WERI-Rb-1 (cell line): ENCODE data around the gene NGEF.

Experiments used
- DNase-seq: peaks from one replicate; pipeline ENCODE4 v3.0.0-alpha.2; 2020
- H3K27ac ChIP-seq: fragments of 250-450 bp; sonication (Bioruptor Pico); 2 replicates; pipeline ENCODE4 v1.5.1; 2020; ENCODE audit warnings: mild to moderate bottlenecking, moderate library complexity
- H3K27me3 ChIP-seq: fragments of 250-450 bp; sonication (Bioruptor Pico); 2 replicates; pipeline ENCODE4 v1.5.1; 2021; ENCODE audit warnings: mild to moderate bottlenecking, low read depth, moderate library complexity; ENCODE audit not compliant: insufficient read depth, severe bottlenecking
- H3K36me3 ChIP-seq: fragments of 250-450 bp; sonication (Bioruptor Pico); 2 replicates; pipeline ENCODE4 v1.5.1; 2020; ENCODE audit warnings: mild to moderate bottlenecking, moderate library complexity
- H3K4me3 ChIP-seq: 2 replicates; pipeline ENCODE4 v1.5.1; 2011; ENCODE audit warnings: low read depth, mild to moderate bottlenecking, control low read depth, low read length
- H3K9me3 ChIP-seq: fragments of 250-450 bp; sonication (Bioruptor Pico); 2 replicates; pipeline ENCODE4 v1.5.1; 2021; ENCODE audit warnings: mild to moderate bottlenecking, moderate library complexity; ENCODE audit not compliant: severe bottlenecking
- TF ChIP-seq, protein P1 (sequence below): IDR thresholded peaks from 2 replicates; pipeline ENCODE4 v1.5.1; 2011; ENCODE audit warnings: low read depth, mild to moderate bottlenecking, control low read depth, inconsistent platforms, low read length

The NGEF gene, protein sequence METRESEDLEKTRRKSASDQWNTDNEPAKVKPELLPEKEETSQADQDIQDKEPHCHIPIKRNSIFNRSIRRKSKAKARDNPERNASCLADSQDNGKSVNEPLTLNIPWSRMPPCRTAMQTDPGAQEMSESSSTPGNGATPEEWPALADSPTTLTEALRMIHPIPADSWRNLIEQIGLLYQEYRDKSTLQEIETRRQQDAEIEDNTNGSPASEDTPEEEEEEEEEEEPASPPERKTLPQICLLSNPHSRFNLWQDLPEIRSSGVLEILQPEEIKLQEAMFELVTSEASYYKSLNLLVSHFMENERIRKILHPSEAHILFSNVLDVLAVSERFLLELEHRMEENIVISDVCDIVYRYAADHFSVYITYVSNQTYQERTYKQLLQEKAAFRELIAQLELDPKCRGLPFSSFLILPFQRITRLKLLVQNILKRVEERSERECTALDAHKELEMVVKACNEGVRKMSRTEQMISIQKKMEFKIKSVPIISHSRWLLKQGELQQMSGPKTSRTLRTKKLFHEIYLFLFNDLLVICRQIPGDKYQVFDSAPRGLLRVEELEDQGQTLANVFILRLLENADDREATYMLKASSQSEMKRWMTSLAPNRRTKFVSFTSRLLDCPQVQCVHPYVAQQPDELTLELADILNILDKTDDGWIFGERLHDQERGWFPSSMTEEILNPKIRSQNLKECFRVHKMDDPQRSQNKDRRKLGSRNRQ

DNA sequence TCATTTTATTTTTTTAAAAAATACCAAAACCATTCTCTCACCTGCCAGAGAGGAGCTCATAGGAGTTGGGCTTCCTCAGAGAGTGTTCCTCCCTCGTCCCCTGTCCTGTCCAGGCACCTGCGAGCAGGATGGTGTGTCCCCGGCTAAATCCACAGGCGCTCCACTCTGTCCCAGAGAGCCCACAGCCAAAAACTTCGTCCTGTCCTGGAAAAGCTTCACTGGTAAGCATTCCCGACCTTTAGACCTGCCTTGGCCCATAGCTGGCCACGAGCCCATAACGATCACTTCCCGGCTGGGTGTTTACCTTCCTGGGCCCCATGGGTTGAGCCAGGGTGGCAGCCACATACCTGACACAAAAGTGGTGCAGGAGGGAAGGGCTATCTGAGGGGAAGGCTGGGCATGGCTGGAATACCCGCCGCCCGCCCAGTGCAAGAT lies at the start of gene NGEF:
Gene NGEF (minus strand): TSS at position 230 of the 435 bp plus-strand sequence. CDS start 38,366 bp downstream, outside the sequence.
- H3K27ac ChIP-seq = no peak within 1 kb of the TSS
- no peaks in the 10 kb centered on the region for H3K9me3 ChIP-seq
- no peaks in the 10 kb centered on the region for H3K36me3 ChIP-seq
- H3K27me3 ChIP-seq = no peaks in the 10 kb centered on the region
- TF ChIP-seq, protein P1, sequence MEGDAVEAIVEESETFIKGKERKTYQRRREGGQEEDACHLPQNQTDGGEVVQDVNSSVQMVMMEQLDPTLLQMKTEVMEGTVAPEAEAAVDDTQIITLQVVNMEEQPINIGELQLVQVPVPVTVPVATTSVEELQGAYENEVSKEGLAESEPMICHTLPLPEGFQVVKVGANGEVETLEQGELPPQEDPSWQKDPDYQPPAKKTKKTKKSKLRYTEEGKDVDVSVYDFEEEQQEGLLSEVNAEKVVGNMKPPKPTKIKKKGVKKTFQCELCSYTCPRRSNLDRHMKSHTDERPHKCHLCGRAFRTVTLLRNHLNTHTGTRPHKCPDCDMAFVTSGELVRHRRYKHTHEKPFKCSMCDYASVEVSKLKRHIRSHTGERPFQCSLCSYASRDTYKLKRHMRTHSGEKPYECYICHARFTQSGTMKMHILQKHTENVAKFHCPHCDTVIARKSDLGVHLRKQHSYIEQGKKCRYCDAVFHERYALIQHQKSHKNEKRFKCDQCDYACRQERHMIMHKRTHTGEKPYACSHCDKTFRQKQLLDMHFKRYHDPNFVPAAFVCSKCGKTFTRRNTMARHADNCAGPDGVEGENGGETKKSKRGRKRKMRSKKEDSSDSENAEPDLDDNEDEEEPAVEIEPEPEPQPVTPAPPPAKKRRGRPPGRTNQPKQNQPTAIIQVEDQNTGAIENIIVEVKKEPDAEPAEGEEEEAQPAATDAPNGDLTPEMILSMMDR = no peak
- no peak for DNase-seq
- H3K4me3 ChIP-seq = no peak within 1 kb of the TSS

DNA sequence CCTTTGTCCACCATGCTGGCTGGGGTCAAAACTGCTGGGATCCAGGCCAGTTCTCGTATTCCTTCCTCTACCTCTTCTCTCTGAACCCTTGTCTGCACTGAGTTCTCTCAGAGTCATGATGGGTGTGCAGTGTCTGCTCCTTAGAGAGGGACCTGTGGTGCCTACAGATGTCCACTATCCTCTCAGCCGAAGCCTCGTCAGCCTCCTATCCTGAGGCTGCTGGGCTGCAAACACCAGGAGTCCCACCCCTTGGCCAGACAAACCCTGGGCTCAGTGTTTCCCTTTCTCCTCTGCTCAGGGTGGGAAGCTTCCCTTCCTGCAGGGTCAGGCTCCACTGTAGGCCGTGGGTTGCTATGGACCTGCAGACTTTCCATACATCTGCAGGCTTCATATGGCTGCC lies 49.4 kb upstream of the NGEF start:
- no peak overlapping the region for H3K4me3 ChIP-seq
- TF ChIP-seq, protein P1 = no peak
- no peaks in the 10 kb centered on the region for H3K36me3 ChIP-seq
- no peaks in the 10 kb centered on the region for H3K27me3 ChIP-seq
- no peak for DNase-seq
- H3K9me3 ChIP-seq = no peaks in the 10 kb centered on the region
- peak overlapping the region; percentile 24; the same call in 1 of the 2 replicates for H3K27ac ChIP-seq

DNA sequence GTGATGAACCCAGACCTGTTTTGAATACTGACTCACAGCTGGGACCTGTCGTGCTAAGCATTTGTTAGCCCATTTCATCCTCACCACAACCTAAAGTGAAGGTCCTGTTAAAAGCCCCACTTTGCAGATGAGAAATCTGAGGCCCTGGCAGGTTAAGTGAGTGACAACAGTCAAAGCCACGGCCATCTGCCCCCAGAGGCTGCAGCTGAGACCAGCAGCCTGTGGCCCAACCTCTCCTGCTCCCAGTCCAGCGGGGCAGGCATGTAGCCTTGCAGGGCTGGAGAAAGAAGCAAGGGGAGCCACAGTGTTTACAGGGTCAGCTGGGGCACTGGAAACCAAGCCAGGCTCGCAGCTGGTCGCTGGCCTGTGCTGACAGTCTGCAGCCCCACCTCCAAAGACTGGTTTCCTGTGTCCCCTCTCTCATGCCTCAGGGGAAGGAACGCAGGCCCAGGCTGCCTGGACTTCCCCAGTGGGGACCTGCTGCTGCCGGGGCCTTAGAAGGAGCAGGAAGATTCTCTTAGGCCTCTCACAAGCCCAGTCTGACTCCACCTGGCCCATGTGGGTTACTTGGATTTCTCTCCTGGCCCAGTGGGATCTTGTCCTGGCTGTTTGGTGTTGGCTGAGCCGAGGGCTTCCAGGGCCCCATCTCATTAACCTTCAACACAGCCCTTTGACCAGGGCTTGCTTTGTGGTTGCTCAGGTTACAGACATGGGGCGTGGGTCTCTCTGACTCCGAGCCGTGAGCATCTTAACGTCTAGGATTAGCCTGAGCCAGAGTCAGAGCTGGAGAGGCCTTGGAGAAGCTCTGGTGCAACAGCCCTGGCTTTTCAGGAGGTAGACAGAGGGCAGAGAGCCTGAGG lies 48.8 kb upstream of the NGEF start:
- H3K9me3 ChIP-seq = no peaks in the 10 kb centered on the region
- TF ChIP-seq, protein P1 = peak; percentile 25; the same call in 1 of the 2 replicates
- no peaks in the 10 kb centered on the region for H3K27me3 ChIP-seq
- peak; percentile 33 for DNase-seq
- H3K36me3 ChIP-seq = no peaks in the 10 kb centered on the region
- peak overlapping the region; percentile 24; the same call in 1 of the 2 replicates for H3K27ac ChIP-seq
- H3K4me3 ChIP-seq = no peak overlapping the region

DNA sequence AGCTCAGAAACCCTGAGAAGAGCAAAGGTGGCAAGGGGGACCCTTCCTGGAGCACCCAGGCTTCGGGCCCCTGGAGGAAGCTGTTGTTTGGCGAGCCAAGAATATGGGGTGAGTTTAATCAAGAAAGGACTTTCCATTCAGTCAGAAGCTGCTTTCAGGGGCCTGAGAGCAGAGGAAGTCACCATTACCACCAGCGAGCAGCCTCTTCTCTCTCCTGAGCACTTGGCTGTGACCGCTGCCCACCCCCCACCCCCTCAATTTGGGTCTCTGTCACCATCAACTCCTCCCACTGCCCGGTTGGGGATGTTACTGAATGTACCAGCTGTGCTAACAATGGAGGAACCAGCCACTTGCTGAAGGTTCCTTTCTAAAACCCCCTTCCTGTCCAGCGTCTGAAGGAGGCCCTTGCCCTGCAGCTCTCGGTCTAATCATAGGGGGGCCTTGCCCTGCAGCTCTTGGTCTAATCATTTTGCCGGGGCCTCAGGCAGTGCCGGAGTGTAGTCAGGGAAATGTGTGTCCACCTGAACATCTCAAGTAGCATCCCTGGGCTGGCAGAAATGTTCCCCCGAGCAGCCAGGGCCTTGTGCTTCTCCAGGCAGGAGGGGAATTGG lies 48.0 kb upstream of the NGEF start:
- no peaks in the 10 kb centered on the region for H3K36me3 ChIP-seq
- no peak overlapping the region for H3K27ac ChIP-seq
- no peak overlapping the region for H3K4me3 ChIP-seq
- no peak for DNase-seq
- no peaks in the 10 kb centered on the region for H3K27me3 ChIP-seq
- TF ChIP-seq, protein P1 = no peak
- no peaks in the 10 kb centered on the region for H3K9me3 ChIP-seq

- H3K36me3 ChIP-seq = no peaks in the 10 kb centered on the region
- DNase-seq = no peak
- no peak overlapping the region for H3K4me3 ChIP-seq
- TF ChIP-seq, protein P1 = no peak
- no peaks in the 10 kb centered on the region for H3K9me3 ChIP-seq
- no peak overlapping the region for H3K27ac ChIP-seq
- no peaks in the 10 kb centered on the region for H3K27me3 ChIP-seq
Measured at GRCh38 chr2:233060501-233060979, 47.5 kb upstream of the NGEF start.
